Measurements from ENCODE around the gene PRR11.

GRCh38 chr17:59230764-59231163 lies 75.2 kb downstream of the PRR11 start:
- TF ChIP-seq CTCF (IDR thresholded peaks at IDR 0.05) (no peak), POLR2AphosphoS5 (IDR thresholded peaks at IDR 0.05; ENCODE audit: low read depth, low read length) (no peak)
